ENCODE results near the gene SH3PXD2A. TPM values are rescaled to one million over a fixed set of nuclear protein-coding genes. Genes with fewer than 3 reads are reported as not detected.

The SH3PXD2A gene
- total and polyA plus RNA-seq, 9 of the 15 experiments (the other 6 are each of a cell fraction or from before 2014, with no cell fraction given), result 0.41 to 9.3 (median 2.5) TPM

DNA sequence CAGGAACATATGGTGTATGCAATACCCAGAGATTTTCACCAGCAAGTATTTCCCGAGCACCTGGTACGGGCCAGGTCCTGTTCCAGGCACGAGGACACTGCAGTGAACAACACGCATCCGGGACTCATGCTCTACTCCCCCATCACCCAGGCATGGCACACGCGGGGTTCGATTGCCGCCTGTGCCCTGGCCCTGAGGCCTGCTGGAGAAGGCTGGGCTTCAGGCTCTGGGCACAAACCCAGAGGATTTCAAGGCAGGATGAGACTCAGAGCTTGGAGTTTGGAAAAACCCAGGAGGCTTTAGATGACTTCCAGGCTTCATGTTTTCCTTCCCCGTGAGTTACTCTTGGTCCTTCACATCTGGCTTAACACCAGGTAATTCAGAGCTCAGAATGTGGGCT is 218.4 kb downstream of the SH3PXD2A start:
- ATAC-seq (no peak), DNase-seq (ENCODE audit: extremely low read depth in 1 of 4, low spot score in 3 of 4) (no peak), FAIRE-seq (no peak)
- H3K9me3 ChIP-seq (replicated peaks; ENCODE audit: control insufficient read depth, insufficient read depth, low read depth, low read length), result no peaks in the 10 kb centered on the region
- no peak overlapping the region for H2AFZ ChIP-seq (ENCODE audit: low read depth, low read length)
- no peak overlapping the region; a peak in 1 of 4 replicates for H3K9ac ChIP-seq (ENCODE audit: insufficient read depth in 1 of 2, low read depth in 2 of 2, low read length in 2 of 2)
- no peak overlapping the region for H3K27ac ChIP-seq (ENCODE audit: extremely low read depth, low read depth, low read length)
- no peaks in the 10 kb centered on the region for H3K9me1 ChIP-seq (ENCODE audit: control insufficient read depth, insufficient read depth, low read length)
- intact Hi-C loops (cut with micrococcal nuclease) (no loop called here), in situ Hi-C loops (cut with MboI) (no loop called here)
- TF ChIP-seq PRPF4 (IDR thresholded peaks at IDR 0.05; ENCODE audit: insufficient read depth, low read depth, low read length, poor library complexity, severe bottlenecking), result no peak
- TF ChIP-seq, protein P1, sequence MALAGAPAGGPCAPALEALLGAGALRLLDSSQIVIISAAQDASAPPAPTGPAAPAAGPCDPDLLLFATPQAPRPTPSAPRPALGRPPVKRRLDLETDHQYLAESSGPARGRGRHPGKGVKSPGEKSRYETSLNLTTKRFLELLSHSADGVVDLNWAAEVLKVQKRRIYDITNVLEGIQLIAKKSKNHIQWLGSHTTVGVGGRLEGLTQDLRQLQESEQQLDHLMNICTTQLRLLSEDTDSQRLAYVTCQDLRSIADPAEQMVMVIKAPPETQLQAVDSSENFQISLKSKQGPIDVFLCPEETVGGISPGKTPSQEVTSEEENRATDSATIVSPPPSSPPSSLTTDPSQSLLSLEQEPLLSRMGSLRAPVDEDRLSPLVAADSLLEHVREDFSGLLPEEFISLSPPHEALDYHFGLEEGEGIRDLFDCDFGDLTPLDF (CRISPR knock-in tag; IDR thresholded peaks at IDR 0.05), result no peak
- TF ChIP-seq, protein P2, sequence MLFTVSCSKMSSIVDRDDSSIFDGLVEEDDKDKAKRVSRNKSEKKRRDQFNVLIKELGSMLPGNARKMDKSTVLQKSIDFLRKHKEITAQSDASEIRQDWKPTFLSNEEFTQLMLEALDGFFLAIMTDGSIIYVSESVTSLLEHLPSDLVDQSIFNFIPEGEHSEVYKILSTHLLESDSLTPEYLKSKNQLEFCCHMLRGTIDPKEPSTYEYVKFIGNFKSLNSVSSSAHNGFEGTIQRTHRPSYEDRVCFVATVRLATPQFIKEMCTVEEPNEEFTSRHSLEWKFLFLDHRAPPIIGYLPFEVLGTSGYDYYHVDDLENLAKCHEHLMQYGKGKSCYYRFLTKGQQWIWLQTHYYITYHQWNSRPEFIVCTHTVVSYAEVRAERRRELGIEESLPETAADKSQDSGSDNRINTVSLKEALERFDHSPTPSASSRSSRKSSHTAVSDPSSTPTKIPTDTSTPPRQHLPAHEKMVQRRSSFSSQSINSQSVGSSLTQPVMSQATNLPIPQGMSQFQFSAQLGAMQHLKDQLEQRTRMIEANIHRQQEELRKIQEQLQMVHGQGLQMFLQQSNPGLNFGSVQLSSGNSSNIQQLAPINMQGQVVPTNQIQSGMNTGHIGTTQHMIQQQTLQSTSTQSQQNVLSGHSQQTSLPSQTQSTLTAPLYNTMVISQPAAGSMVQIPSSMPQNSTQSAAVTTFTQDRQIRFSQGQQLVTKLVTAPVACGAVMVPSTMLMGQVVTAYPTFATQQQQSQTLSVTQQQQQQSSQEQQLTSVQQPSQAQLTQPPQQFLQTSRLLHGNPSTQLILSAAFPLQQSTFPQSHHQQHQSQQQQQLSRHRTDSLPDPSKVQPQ (CRISPR knock-in tag; IDR thresholded peaks at IDR 0.05; ENCODE audit: borderline replicate concordance), result no peak
- TF ChIP-seq NFE2 (IDR thresholded peaks at IDR 0.05; ENCODE audit: low read depth), result no peak
- no peak for TF ChIP-seq NUFIP1 (IDR thresholded peaks at IDR 0.05; ENCODE audit: partially characterized antibody)
- no peak for TF ChIP-seq POLR2H (tag; IDR thresholded peaks at IDR 0.05; ENCODE audit: low read depth)
- no peaks in the 10 kb centered on the region for H3K27me3 ChIP-seq (ENCODE audit: control insufficient read depth in 2 of 2, insufficient read depth in 2 of 2, low read length in 2 of 2)
- WGBS (ENCODE audit: insufficient coverage, low coverage, missing lambda C conversion rate), result 86% methylated on average over 7 of the region's 10 CpGs
- peaks cover 0 to 25% of the 10 kb centered on the region in 2 experiments; a peak in 2 of 5 replicates for H3K4me1 ChIP-seq (replicated peaks in 1 of 2; ENCODE audit: control insufficient read depth in 2 of 2, insufficient read depth in 2 of 2, low read length in 2 of 2)
- no peaks in the 10 kb centered on the region; the same call in 2 of the 3 replicates for H3K79me2 ChIP-seq (ENCODE audit: control insufficient read depth, insufficient read depth, low read length)
- BruUV-seq (replicated peaks), result no TSS peak
- no peak overlapping the region for H3K4me3 ChIP-seq
- POLR2A ChIA-PET, result interaction anchor here (0.6 to 1.1 kb wide), 4 partner anchors 12 to 16 kb away, joined by 3 to 4 read pairs (median 3); no protein-coding TSS in a partner anchor
- no peaks in the 10 kb centered on the region for H3K36me3 ChIP-seq (ENCODE audit: control insufficient read depth, insufficient read depth, low read length)
- H4K20me1 ChIP-seq (replicated peaks; ENCODE audit: control insufficient read depth, insufficient read depth, low read length), result no peaks in the 10 kb centered on the region
- no peak overlapping the region for H3K4me2 ChIP-seq (ENCODE audit: insufficient read depth, low read length)
- CTCF ChIA-PET (ENCODE audit: low intra/inter-chr PET ratio), result interaction anchor here (0.6 kb wide), 1 partner anchor 232 kb away, joined by 3 read pairs; no protein-coding TSS in a partner anchor

All from K562 (cell line).